HG02884 (cell line): ENCODE measurements around the gene WARS2.
"Not testable (repeated sequence)": the region's sequence is repeated elsewhere in the genome, so short reads cannot be mapped to it uniquely, and the experiment has no call there.

Experiments
- ATAC-seq: cut with Tn5 transposase; IDR thresholded peaks from one replicate; pipeline ENCODE4 v1.9.1; 2021; ENCODE audit warnings: mild to moderate bottlenecking, moderate library complexity; ENCODE audit not compliant: unreplicated experiment

The WARS2 gene

GRCh38 chr1:119140177-119141019 is at the start of gene WARS2:
WARS2 (minus strand) TSS chr1:119140653; CDS start chr1:119140644, 9 bp downstream.
- peak; percentile 92 for ATAC-seq

- no peak for ATAC-seq
Observed at GRCh38 chr1:119188926-119189325, 48.5 kb upstream of the WARS2 start.

GRCh38 chr1:119187416-119187815 is 47.0 kb upstream of the WARS2 start:
- no peak for ATAC-seq

GRCh38 chr1:119186471-119186870 is 46.0 kb upstream of the WARS2 start:
- no peak for ATAC-seq

GRCh38 chr1:119184972-119185371 is 44.5 kb upstream of the WARS2 start:
- ATAC-seq: no peak

GRCh38 chr1:119181218-119181617 is 40.8 kb upstream of the WARS2 start:
- ATAC-seq: no peak

GRCh38 chr1:119179051-119179450 is 38.6 kb upstream of the WARS2 start:
- ATAC-seq: no peak

- not testable (repeated sequence) for ATAC-seq
Observed at GRCh38 chr1:119172927-119173326, 32.5 kb upstream of the WARS2 start.

- not testable (repeated sequence) for ATAC-seq
Observed at GRCh38 chr1:119171381-119172010, 31.0 kb upstream of the WARS2 start.

GRCh38 chr1:119163396-119163795 is 22.9 kb upstream of the WARS2 start:
- no peak for ATAC-seq

GRCh38 chr1:119160866-119161265 is 20.4 kb upstream of the WARS2 start:
- ATAC-seq: no peak

- ATAC-seq: no peak
Observed at GRCh38 chr1:119160409-119160808, 20.0 kb upstream of the WARS2 start.

GRCh38 chr1:119159966-119160365 is 19.5 kb upstream of the WARS2 start:
- ATAC-seq: no peak

GRCh38 chr1:119159111-119159510 is 18.7 kb upstream of the WARS2 start:
- ATAC-seq: no peak

- ATAC-seq: not testable (repeated sequence)
Observed at GRCh38 chr1:119156761-119157160, 16.3 kb upstream of the WARS2 start.

- not testable (repeated sequence) for ATAC-seq
Observed at GRCh38 chr1:119155069-119155468, 14.6 kb upstream of the WARS2 start.

GRCh38 chr1:119150150-119150549 is 9.7 kb upstream of the WARS2 start:
- ATAC-seq: no peak

GRCh38 chr1:119147661-119148090 is 7.2 kb upstream of the WARS2 start:
- no peak for ATAC-seq

- no peak for ATAC-seq
Observed at GRCh38 chr1:119146466-119146865, 6.0 kb upstream of the WARS2 start.

GRCh38 chr1:119144813-119145212 is 4.4 kb upstream of the WARS2 start:
- ATAC-seq: no peak

GRCh38 chr1:119143706-119144105 is 3.3 kb upstream of the WARS2 start:
- no peak for ATAC-seq

GRCh38 chr1:119141660-119142059 is 1.2 kb upstream of the WARS2 start:
- no peak for ATAC-seq
